HG02759 (cell line): Measurements from ENCODE around the gene TSPO.

Experiments
- ATAC-seq: cut with Tn5 transposase; IDR thresholded peaks from one replicate; pipeline ENCODE4 v1.9.1; 2021; ENCODE audit warnings: mild to moderate bottlenecking, moderate library complexity; ENCODE audit not compliant: unreplicated experiment

The TSPO gene

DNA sequence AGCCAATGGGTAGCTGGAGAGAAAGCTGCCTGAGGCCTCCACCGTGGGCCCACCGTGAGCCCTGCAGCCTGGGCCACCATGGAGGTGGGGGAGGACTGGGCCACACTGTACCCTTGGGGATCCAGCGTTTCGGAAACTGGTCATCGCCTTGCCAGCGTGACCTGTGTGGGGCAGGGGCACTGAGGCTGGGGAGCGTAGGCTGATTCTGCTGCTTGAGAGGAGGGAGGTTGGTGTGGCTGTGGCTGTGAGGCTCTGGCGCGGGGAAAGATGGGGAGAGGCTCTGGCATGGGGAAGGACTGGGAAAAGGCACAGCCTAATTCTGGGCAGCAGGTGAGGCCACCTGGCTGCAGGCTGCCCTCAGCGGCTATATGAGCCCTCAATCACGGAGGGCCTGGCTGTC lies 48.2 kb downstream of the TSPO start:
- no peak for ATAC-seq

DNA sequence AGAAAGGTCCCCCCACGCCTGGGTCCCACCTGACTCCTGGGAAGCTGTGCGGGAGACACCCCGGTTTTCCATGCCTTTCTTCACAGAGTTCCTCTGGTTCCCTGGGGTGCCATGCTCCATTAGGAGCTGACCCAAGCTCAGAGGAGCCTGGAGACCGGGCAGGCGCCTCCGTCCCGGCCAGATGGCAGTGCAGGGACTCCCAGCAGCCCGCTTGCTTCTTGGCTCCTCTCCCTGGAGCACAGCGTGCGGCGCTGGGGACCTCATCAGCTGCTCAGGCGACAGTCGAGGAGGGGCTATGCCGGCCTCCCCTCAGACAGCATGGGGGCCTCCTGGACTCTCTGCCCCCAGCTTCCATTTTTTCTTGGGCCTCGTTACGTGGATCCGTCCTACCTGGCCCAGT lies 48.7 kb downstream of the TSPO start:
- no peak for ATAC-seq

DNA sequence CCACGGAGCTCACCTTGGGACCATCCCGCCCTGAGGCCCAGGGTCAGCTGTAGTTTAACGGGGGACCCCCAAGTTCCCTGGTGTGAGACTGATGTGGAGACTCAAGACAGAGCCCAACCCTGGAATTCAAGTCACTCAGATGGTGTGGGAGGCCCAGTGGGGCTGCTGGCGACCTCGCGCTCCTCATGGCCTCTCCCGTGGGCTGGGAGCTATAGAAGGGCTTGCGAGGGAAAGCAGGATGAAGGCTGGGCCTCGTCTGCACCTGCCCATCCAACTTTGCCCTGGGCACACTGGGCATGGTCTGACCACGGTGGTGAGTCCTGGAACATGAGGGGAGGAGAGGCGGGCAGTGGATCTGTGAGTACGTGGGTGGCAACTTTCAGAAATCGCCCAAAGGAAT lies 49.2 kb downstream of the TSPO start:
- no peak for ATAC-seq

DNA sequence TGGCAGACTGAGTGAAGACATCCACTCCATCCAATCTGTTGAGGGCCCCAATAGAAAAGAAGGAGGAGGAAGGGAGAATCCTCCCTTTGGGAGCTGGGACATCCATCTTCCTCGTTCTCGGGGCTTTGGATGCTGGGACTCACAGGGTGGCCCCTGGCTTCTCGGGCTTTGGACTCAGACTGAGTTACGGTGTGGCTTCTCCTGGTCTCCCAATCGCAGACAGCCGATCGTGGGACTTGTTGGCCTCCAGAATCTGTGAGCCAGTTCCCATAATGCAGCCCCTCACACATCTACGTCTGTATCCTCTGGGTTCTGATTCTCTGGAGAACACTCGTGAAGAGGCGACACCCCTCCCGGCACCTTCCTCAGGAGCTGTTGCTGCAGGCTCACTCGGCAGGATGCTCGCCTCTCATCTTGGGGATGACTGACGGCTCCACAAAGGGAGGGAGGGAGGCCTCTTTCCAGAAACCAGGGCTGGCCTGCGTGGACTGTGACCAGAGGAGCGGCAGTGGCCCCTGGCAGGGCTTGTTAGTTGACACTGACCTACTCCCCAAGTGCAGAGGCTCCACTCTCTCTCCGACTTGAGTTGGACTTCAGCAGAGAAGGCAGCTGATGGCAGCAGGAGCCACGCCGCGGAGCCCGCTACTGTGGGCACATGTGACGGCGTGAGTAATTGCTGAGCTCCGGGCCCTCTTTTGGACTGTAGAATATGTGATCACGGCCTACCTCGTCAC lies 50.3 kb downstream of the TSPO start:
- ATAC-seq = no peak

DNA sequence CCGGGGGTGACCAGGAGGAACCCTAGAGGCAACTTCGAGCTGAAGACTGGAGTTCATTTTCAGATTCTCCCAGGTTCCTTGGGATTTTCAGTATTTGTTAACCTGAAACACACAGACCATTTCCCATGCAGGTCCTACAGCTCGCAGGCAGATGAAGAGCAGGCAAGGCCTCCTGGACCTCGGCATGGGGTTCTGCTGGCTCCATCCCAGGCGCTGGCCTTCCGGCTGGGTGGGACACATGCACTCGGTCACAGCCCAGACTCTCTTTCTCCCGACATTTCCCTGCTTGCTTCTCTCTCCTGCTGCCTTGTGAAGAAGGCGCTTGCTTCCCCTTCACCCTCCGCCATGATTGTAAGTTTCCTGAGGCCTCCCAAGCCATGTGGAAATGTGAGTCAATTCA lies 51.0 kb downstream of the TSPO start:
- ATAC-seq = no peak

DNA sequence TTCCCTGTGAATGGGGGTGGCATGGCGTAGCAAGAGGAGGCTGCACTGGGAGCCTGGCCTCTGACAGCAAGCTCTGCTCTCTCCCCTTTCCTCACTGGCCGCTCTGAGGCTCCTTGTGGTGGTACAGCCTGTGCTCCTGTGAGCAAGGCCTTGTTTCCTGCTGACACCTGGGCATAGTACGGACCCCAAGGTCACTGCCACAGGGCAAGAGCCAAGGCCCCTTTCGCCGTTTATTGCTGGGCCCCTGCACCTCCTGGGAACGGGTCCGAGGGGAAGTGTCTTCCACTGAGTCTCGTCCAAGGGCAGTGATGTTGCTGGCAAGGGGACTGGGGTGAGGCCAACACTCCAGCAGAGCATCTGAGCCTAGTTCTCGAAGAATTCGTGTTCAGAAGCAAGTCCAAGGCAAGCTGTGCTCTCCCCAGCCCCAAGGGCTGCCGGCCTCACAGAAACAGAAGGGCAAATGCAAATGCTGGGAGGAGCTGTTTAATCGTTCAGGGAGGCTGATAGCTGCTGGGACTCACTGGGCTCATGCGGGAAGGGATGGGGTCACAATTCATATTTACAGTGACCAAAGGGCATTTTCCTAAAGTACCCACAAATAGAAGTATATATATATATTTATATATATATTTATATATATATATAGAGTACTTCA lies 51.5 kb downstream of the TSPO start:
- no peak for ATAC-seq

DNA sequence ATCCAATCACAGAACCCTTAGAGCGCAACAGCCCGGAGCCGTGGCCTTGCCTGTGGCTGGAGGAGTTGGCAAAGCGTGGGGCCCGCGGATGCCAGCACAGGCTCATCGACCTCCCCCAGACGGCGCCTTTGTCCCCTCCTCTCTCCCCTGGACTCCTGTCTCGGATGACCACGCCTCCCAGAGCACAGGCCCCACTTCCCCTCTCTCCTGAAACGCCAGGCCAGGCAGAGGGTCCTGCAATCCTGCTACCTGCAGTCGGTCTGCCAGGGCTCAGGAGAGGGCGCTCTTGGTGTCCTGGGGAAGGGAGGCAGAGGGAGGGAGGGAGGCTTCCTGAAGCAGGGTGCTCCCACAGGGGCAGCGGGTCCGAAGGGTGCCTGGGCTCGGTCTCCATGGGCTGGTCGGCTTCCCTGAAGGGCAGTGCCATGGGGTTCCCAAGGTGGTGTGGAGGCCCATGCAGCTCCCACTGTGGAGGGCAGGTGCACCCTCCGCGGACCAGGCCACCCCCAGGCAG lies 52.2 kb downstream of the TSPO start:
- ATAC-seq = no peak

DNA sequence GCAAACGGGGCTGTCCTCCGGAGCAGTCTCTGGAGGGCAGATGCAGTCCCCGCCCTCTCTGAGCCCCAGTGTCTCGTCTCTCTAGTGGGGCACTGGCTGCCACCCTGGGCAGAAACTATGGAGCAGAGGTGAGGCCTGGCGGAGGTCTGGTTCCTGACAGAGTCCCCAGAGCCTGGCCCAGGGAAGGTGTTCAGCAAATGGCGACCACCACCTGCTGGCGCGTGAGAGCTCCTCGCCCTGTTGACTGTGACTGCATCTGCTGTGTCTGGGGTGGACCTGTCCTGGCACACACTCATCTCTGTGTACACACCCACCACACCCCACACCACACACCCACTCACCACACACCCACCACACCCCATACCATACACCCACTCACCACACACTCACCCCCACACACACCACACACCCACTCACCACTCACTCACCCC lies 53.9 kb downstream of the TSPO start:
- no peak for ATAC-seq

DNA sequence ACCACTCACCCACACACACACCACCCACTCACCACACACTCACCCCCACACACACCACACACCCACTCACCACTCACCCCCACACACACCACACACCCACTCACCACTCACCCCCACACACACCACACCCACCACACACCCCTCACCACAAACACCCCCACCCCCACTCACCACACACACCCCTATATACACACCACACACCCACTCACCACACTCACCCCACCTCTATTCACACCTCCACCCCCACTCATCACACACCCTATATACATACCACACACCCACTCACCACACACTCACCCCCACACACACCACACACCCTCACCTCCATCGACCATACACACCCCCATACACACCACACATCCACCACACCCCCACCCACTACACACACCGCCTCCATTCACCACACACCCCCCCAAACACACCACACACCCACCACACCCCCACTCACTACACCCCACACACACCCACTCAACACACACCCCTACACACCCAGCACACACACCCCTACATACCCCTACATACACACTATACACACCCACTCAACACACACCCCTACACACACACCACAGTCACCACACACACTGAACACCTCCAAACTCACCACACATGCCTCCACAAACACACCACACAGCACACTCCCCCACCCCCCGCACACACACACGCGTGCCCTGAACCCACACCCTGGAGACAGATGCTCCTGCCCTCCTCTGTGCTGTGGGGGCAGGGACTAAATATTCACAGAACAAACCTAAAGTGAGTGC lies 54.6 kb downstream of the TSPO start:
- no peak for ATAC-seq

DNA sequence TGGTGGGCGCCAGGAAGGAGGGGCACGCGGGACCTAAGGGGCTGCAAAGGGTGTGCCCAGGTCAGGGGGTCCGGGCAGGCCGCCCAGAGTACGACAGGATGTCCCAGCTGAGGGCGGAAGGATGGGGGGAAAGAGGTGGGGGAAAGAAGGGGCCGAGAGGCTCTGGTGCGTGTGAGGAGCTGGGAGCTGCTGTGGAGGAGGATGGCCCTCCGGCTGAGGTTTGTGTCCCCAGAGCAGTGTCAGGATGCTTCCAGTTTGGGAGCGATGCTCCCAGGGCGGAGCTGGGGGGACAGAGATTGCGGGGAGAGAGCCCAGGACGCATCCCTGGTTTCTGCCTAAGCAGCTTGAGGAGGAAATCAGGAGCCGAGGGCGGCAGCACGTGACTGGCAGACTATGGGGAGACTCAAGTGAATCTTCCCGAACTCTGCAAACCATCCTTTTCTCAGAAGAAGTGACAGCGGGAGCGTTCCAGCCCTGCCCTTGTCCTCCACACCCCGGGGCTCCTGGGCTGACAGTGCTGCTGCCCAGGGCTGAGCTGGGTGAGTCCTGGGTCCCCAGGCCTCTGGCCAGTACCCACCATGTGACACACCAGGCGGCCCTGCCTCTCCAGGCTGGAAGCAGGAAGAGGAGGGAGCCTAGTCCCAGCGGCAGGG lies 55.3 kb downstream of the TSPO start:
- no peak for ATAC-seq

DNA sequence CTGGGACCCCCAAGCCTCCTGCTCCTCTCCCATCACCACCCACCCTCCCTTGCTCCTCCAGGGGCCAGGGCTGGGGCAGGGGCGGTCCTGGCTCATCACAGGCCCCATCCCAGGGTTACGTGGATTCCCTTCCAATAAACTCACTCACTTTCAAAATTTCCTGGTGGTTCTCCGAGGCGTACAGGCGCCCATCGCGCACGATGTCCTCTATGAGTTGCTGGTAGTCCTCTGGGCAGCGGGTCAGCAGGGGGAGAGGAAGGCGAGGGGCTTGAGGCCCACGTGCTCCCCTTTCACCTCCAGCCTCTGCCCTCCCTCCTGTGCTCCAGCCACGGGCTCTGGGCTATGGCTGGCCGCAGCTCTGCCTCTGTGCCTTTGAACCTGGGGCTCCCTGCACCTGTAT lies 56.0 kb downstream of the TSPO start:
- ATAC-seq = no peak

DNA sequence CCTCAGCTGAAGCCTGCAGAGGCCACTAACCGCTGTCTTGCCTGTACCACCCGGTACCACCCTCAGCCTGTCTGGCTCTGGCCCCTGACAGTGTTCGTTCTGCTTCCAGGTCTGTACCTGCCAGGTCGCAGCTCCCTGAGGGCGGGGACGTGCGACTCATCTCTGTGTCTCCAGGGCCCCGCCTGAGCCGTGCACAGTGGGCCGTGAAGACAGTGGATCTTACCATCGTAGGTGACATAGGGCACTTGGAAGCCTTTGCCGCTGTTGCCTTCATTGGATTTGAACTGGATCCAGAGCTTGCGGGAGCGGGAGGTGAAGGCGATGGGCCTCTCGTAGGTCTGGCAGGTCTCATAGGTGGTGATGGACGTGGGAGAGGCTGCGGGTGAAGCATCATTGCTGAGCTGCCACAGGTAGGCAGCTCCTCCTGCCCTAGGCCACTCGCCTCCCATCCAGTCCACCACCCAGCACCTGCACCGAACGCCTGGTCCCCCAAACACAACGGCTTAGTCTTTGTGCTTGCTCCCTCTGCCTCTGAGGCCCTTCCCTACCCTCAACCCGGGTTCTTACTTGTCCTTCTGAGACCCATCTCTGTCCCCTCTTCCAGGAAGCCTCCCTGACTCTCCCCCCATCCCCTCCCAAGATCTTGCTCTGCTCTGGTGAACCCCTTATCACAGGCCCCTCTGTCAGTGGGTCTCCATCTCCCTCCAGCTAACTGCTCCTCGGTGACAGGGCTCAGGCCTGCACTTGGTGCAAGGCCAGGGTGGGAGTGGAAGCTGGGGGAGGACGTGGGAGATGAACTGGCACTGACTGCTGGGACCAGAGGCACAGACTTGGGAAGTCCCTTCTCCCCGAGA lies 56.7 kb downstream of the TSPO start:
- ATAC-seq = no peak

DNA sequence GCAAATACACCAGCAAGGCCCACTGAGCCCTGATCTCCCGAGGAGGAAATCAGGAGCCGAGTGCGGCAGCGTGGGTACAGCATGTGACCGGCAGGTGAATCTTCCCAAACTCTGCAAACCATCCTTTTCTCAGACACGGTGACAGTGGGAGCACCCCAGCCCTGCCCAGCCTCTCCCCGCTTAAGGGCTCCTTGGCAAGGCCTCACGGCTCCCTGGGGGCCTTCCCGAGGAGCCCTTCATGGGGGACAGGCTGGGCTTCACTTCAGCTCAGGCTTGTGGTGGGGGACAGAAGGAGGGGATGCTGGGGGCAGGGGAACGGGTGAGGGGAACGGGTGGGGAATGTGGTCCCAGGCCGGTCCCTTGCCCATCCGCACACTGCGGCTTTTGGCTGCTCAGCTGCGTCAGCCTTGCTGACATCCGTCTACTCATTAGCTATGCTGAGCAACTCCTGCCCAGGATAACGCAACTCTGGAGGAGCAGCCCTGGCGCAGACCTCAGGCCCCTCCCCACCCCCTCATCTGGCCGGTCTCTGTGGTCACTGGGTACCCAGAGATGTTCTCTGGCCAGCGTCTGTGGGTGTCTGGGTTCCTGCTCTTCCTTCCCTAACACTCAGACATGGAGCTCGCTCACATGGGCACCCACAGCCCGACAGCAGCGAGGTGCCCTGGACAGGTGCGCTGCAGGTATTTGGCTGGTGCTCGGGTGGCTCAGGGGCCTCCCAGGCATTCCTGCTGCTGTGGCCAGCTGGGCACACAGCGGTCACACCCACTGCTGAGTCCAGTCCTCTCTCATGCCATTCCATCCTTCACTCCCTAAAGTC lies 57.6 kb downstream of the TSPO start:
- no peak for ATAC-seq

DNA sequence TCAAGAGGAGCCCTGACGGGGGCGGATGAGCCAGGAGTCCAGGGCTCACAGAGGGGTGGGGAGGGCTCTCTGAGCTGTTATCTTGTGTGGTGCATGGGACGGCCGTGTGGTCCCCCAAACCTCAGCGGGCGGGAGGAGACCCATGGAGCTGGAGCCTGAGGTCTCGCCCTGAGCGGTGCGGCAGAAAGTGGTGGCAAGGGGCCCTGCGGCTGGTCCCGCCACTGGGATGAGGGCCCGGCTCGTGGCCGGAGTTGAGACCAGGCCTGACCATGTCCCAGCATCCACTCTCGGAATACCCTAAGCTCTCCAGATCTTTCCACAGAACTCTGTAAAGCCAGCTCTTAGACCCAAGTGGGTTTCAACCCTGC lies 58.1 kb downstream of the TSPO start:
- no peak for ATAC-seq

DNA sequence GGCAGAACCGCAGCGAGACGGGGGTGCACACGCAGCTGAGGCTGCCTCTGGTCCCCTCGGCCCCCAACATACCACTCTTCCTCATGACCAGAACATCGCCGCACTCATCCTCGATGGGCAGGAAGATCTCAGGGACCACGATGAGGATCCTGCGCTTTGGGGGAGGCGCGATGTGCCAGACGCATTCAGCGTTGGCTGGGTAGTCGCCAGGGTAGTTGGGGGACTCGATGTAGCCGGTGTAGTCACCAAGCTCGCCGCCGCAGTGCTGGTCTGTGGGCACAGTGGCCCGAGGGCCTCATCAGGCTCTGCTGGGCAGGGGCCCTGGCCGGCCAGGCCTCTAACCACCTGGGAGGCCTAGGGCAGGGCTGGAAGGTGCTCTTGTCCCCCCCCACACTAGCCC lies 58.6 kb downstream of the TSPO start:
- ATAC-seq = no peak

DNA sequence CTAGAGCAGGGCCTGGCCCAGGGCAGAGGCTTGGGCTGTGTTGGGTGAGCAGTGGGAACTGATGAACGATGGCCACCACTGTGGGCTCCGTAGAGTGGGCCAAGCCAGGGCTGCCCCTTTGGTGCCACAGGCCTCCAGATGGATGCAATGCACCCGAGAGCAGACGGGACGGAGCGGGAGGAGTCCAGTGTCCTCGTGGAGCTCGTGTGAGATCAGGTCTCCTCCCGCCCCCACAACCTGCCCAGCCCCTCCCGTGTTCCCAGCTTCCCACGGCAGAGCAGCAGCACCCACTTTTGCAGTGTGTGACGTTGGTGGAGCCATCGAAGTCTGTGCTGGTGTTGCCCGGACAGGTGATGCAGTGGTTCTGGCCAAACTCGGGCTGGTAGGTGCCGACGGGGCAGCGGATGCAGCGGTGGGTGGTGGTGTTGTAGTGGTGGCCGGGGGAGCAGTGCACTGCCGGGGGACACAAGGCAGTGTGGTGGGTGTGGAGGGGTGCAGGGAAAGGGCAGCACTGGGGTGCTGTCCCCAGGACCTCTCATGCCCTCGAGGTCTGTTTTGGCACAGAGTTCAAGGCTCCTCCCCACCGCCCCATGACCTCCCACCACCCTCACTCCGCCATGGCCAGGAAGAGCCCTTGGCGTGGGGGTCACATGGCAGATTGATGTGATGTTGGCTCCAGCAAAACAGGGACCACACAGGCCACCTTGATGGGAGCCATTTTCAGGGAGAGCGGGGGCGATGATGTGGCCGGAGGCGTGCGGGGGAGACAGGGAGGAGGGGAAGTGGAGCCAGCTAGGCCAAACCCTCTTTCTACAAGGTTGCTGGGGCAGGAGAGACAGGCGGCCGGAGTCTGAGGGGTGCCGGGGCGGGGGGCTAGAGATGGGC lies 59.5 kb downstream of the TSPO start:
- no peak for ATAC-seq

DNA sequence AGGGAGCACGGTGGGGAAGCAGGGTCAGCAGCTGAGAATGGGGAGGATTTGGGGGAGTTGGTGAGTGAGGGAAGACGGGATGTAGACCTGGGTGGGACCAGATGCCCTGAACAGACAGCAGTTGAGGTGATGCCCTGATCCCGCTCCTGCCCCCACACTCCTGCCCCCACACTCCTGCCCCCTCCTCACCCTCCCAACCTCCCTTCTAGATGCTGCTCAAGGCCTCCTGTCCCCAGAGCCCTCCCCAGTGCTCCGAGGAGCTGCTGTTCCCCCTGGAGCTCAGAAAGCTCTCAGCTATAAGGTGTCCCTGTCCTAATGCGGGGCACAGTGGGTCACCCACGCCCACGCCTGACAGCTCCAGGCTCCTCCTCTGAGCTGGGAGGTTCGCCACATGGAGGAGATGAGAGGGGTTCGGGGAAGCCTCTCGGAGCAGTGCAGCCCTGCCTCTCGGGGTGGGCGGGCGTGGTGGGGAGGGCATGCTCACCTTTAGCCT lies 60.6 kb downstream of the TSPO start:
- no peak for ATAC-seq

DNA sequence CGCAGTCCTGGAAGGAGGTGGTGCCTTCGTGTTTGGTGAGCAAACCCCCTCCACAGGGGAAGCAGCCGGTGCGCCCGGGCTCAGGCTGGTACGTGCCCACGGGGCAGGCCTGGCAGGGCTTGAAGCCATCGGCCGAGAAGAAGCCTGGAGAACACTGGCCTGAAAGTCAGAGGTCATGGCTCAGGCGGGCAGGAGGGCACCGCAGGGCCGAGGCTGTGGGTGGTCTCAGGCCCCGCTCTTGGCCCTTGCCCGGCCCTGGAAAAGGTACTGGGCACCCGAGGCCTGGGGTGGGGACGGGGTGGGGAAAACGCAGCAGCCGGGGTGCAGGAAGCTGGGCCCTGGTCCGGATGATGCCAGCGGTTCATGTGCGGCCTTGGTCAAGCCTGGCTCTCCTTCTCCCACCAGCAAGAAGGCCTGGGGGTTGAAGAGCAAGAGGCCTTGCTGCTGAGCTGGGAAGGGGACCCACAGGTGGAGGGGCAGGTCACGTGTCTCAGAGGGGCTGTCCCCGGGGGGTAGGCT lies 61.1 kb downstream of the TSPO start:
- no peak for ATAC-seq
